A549 (cell line): ENCODE results near the gene SYCP1. TPM values are rescaled to one million over a fixed set of nuclear protein-coding genes. Genes with fewer than 3 reads are reported as not detected.

Source experiments
- ATAC-seq, 2 experiments: fragments of 200-7000 bp in 1 of 2; fragments of >200 bp in 1 of 2; cut with Nextera tagmentation in 1 of 2; cut with Tn5 transposase in 1 of 2; 3 replicates each; pipeline versions ENCODE4 v1.8.0 to v1.9.1; 2018 to 2020; ENCODE audit warnings: mild to moderate bottlenecking in 1 of 2, moderate library complexity in 1 of 2
- CTCF ChIA-PET: fragments of 300-600 bp; sonication (Branson Sonifier 250); formaldehyde crosslinking; extraction: SDS; loops from one replicate; lab custom pipeline; 2021; ENCODE audit warnings: antibody characterized with exemption, inconsistent platforms; lab: Yijun Ruan, JAX
- POLR2A ChIA-PET: fragments of 350-600 bp; formaldehyde crosslinking; extraction: SDS; loops from one replicate; lab custom pipeline; 2021; ENCODE audit warnings: antibody characterized with exemption, inconsistent platforms; lab: Yijun Ruan, JAX
- DNase-seq, 2 experiments: peaks; one replicate each; pipeline versions ENCODE4 v3.0.0 to v3.0.0-alpha.2; 2011 to 2016; ENCODE audit warnings: low read depth in 1 of 2, low spot score in 1 of 2
- FAIRE-seq: peaks from 2 replicates; lab custom pipeline; 2011; peaks lifted over from hg19 to GRCh38; lab: Jason Lieb, UNC
- H3K27ac ChIP-seq, 2 experiments: fragments of >200 bp; sonication (Bioruptor Twin); formaldehyde crosslinking; 3 replicates each; pipeline ENCODE4 v1.5.1; 2016 to 2017
- H3K4me1 ChIP-seq: fragments of >200 bp; sonication (Bioruptor Twin); formaldehyde crosslinking; 3 replicates; pipeline ENCODE4 v1.6.1; 2016
- H3K4me2 ChIP-seq: fragments of >200 bp; sonication (Bioruptor Twin); formaldehyde crosslinking; 3 replicates; pipeline ENCODE4 v1.6.1; 2016
- H3K4me3 ChIP-seq: fragments of >200 bp; sonication (Bioruptor Twin); formaldehyde crosslinking; 3 replicates; pipeline ENCODE4 v1.5.1; 2016
- H3K9me3 ChIP-seq: fragments of >200 bp; sonication (Bioruptor Twin); formaldehyde crosslinking; 3 replicates; pipeline ENCODE4 v1.6.1; 2016
- BCL3 ChIP-seq: fragments of >200 bp; sonication (Bioruptor Twin); formaldehyde crosslinking; IDR thresholded peaks from 3 replicates; pipeline ENCODE4 v1.6.1; 2016
- BHLHE40 ChIP-seq: IDR thresholded peaks from 2 replicates; pipeline ENCODE4 v1.6.1; 2012; ENCODE audit warnings: low read depth, low read length, inconsistent platforms
- CEBPB ChIP-seq, 2 experiments: fragments of >200 bp in 1 of 2; sonication (Bioruptor Twin) in 1 of 2; formaldehyde crosslinking in 1 of 2; IDR thresholded peaks; 2 replicates each; pipeline ENCODE4 v1.6.1; 2012 to 2016
- CHD4 ChIP-seq: fragments of 200-600 bp; sonication (generic); IDR thresholded peaks from 2 replicates; pipeline ENCODE4 v1.6.1; 2016; ENCODE audit warnings: antibody characterized with exemption, mild to moderate bottlenecking, borderline replicate concordance
- E2F6 ChIP-seq: IDR thresholded peaks from 2 replicates; pipeline ENCODE4 v1.6.1; 2012; ENCODE audit warnings: low read depth, borderline replicate concordance
- FOSL2 ChIP-seq, 2 experiments: fragments of 450-650 bp in 1 of 2; fragments of >200 bp in 1 of 2; sonication (Bioruptor Twin) in 1 of 2; formaldehyde crosslinking; IDR thresholded peaks; 2 replicates each; pipeline versions ENCODE4 v1.5.0 to v1.6.1; 2016 to 2020; ENCODE audit warnings: mild to moderate bottlenecking in 1 of 2, moderate library complexity in 1 of 2
- HES2 ChIP-seq: fragments of >200 bp; sonication (Bioruptor Twin); formaldehyde crosslinking; IDR thresholded peaks from 2 replicates; pipeline ENCODE4 v1.6.1; 2016
- HOXB13 ChIP-seq: fragments of 250-450 bp; sonication (Bioruptor Pico); IDR thresholded peaks from 2 replicates; pipeline ENCODE4 v1.5.0; 2020; ENCODE audit warnings: low read depth, mild to moderate bottlenecking, moderate library complexity
- KDM1A ChIP-seq: fragments of 200-600 bp; sonication (generic); IDR thresholded peaks from 2 replicates; pipeline ENCODE4 v1.6.1; 2016; ENCODE audit warnings: low read depth, mild to moderate bottlenecking
- KDM5A ChIP-seq: fragments of 200-600 bp; sonication (generic); IDR thresholded peaks from 2 replicates; pipeline ENCODE4 v1.6.1; 2016; ENCODE audit warnings: antibody characterized with exemption, mild to moderate bottlenecking
- MYC ChIP-seq: IDR thresholded peaks from 2 replicates; pipeline ENCODE4 v1.6.1; 2012; ENCODE audit warnings: mild to moderate bottlenecking, inconsistent platforms, low read length, improper control_type of control experiment, borderline replicate concordance
- NR3C1 ChIP-seq: fragments of >200 bp; sonication (Bioruptor Twin); formaldehyde crosslinking; IDR thresholded peaks from 3 replicates; pipeline ENCODE4 v1.6.1; 2017
- PBX3 ChIP-seq: IDR thresholded peaks from 2 replicates; pipeline ENCODE4 v1.6.1; 2012
- PHF8 ChIP-seq: fragments of 200-600 bp; sonication (generic); IDR thresholded peaks from 2 replicates; pipeline ENCODE4 v1.6.1; 2016; ENCODE audit warnings: low read depth, mild to moderate bottlenecking, antibody characterized with exemption, moderate library complexity, borderline replicate concordance
- RAD21 ChIP-seq, 2 experiments: fragments of >200 bp in 1 of 2; sonication (Bioruptor Twin) in 1 of 2; formaldehyde crosslinking in 1 of 2; IDR thresholded peaks in 1 of 2; conservative IDR thresholded peaks in 1 of 2; 2 replicates in 1 of 2; 3 replicates in 1 of 2; pipeline ENCODE4 v1.6.1; 2012 to 2018; ENCODE audit warnings: inconsistent platforms in 1 of 2
- RARB ChIP-seq: fragments of 250-450 bp; sonication (Bioruptor Pico); IDR thresholded peaks from 2 replicates; pipeline ENCODE4 v1.8.0; 2021; ENCODE audit warnings: mild to moderate bottlenecking, moderate library complexity
- REST ChIP-seq: fragments of 200-600 bp; sonication (generic); IDR thresholded peaks from 2 replicates; pipeline ENCODE4 v1.6.1; 2016; ENCODE audit warnings: antibody characterized with exemption, mild to moderate bottlenecking, moderate library complexity
- RFX5 ChIP-seq: fragments of 450-650 bp; IDR thresholded peaks from 2 replicates; pipeline ENCODE4 v1.7.1; 2014; ENCODE audit warnings: antibody characterized with exemption, mild to moderate bottlenecking, moderate library complexity
- SREBF2 ChIP-seq: fragments of 450-650 bp; IDR thresholded peaks from 2 replicates; pipeline ENCODE4 v1.6.1; 2014; ENCODE audit warnings: mild to moderate bottlenecking, moderate library complexity
- TFCP2L1 ChIP-seq: fragments of 250-450 bp; sonication (Bioruptor Pico); IDR thresholded peaks from 2 replicates; pipeline ENCODE4 v1.5.0; 2021; ENCODE audit warnings: mild to moderate bottlenecking
- TP53 ChIP-seq: fragments of 250-450 bp; sonication (Bioruptor Pico); IDR thresholded peaks from 2 replicates; pipeline ENCODE4 v1.5.0; 2021; ENCODE audit warnings: mild to moderate bottlenecking, moderate library complexity
- ZC3H11A ChIP-seq: fragments of 450-650 bp; IDR thresholded peaks from 2 replicates; pipeline ENCODE4 v1.6.1; 2014; ENCODE audit warnings: antibody characterized with exemption, mild to moderate bottlenecking
- ZSCAN20 ChIP-seq: fragments of 250-450 bp; sonication (Bioruptor Pico); IDR thresholded peaks from 2 replicates; pipeline ENCODE4 v1.8.0; 2022; ENCODE audit warnings: mild to moderate bottlenecking, moderate library complexity
- WGBS: methylation state at CpG from one replicate; pipeline ENCODE4 v1.1.6; 2017; ENCODE audit errors: missing lambda C conversion rate; 5-methylcytosine and 5-hydroxymethylcytosine counted together
- polyA plus RNA-seq, 4 experiments: library from polyadenylated mRNA; depleted of rRNA in 3 of 4; stranded (reverse); fragments of >200 nt; fragmentation: RNase III in 1 of 4; extraction: RNeasy Plus Mini Kit Qiagen cat#74134 plus additional on column Dnase treatment in 1 of 4; gene quantifications; 2 replicates in 3 of 4; 3 replicates in 1 of 4; pipeline ENCODE4 v1.2.3, GENCODE V29; 2011 to 2017

SYCP1 gene
- polyA plus RNA-seq, 2 of the 4 experiments (the other 2 are of a cell fraction) = not detected

- no peak for FAIRE-seq
- no peaks in the 10 kb centered on the region for H3K9me3 ChIP-seq
- H3K4me3 ChIP-seq = no peak overlapping the region
- TF ChIP-seq ZC3H11A = no peak
- TF ChIP-seq ZSCAN20 (CRISPR knock-in tag) = no peak
- no peak for TF ChIP-seq RFX5
- no peak for TF ChIP-seq PHF8
- TF ChIP-seq SREBF2 = no peak
- TF ChIP-seq REST = no peak
- no peak for TF ChIP-seq HOXB13 (CRISPR knock-in tag)
- TF ChIP-seq RARB (CRISPR knock-in tag) = no peak
- TF ChIP-seq TP53 (CRISPR knock-in tag) = no peak
- no peak for TF ChIP-seq KDM1A
- no peak for TF ChIP-seq CHD4
- no peak for TF ChIP-seq BHLHE40
- no peak for TF ChIP-seq NR3C1
- no peak for TF ChIP-seq MYC
- no peak for TF ChIP-seq HES2
- TF ChIP-seq CEBPB (IDR thresholded peaks at IDR 0.05) = no peak
- TF ChIP-seq FOSL2 (IDR thresholded peaks at IDR 0.05) = no peak
- TF ChIP-seq FOSL2 (CRISPR knock-in tag; IDR thresholded peaks at IDR 0.05) = no peak
- no peak for TF ChIP-seq E2F6
- TF ChIP-seq BCL3 = no peak
- TF ChIP-seq, all 56 proteins: peak for 0
- ChIA-PET POLR2A (no interaction called here), CTCF (no interaction called here)
- Histone ChIP-seq H3K4me2 (no peak overlapping the region), H3K27ac (no peak overlapping the region), H3K4me1 (no peaks in the 10 kb centered on the region)
- ATAC-seq = no peak
- no peak for DNase-seq
These were observed 143.0 kb downstream of the SYCP1 start for GRCh38 chr1:114997510-114998289.

- TF ChIP-seq MYC (no peak), PBX3 (no peak), RAD21 (conservative IDR thresholded peaks at IDR 0.05 in 1 of 2, IDR thresholded peaks at IDR 0.05 in 1 of 2) (no peak), TP53 (CRISPR knock-in tag) (no peak), KDM5A (no peak), TFCP2L1 (no peak), RARB (CRISPR knock-in tag) (no peak), KDM1A (no peak)
- TF ChIP-seq, all 56 proteins: peak for 0
- no peak overlapping the region for H3K4me2 ChIP-seq
- no peaks in the 10 kb centered on the region for H3K4me1 ChIP-seq
- 42% methylated on average over 2 of the region's 2 CpGs for WGBS
- POLR2A ChIA-PET = no interaction called here
- no peak for FAIRE-seq
- no peak for ATAC-seq
- no peaks in the 10 kb centered on the region for H3K9me3 ChIP-seq
- no peak overlapping the region for H3K27ac ChIP-seq
- DNase-seq = no peak
- no peak overlapping the region for H3K4me3 ChIP-seq
- CTCF ChIA-PET = no interaction called here
These were observed 151.5 kb downstream of the SYCP1 start for GRCh38 chr1:115006191-115006590.
